Activated CD8-positive, alpha-beta memory T cell treated with anti-CD3 and anti-CD28 coated beads for 36 hours (primary cell): ENCODE measurements around the gene ARSJ. TPM values are rescaled to one million over a fixed set of nuclear protein-coding genes. Genes with fewer than 3 reads are reported as not detected.

Source experiments
- CTCF ChIA-PET: fragments of 350-600 bp; sonication (Branson Sonifier 250); formaldehyde crosslinking; loops from one replicate; lab custom pipeline; 2021; ENCODE audit warnings: antibody characterized with exemption; lab: Charles Lee
- POLR2A ChIA-PET: fragments of 350-600 bp; sonication (Branson Sonifier 250); formaldehyde crosslinking; loops from one replicate; lab custom pipeline; 2021; ENCODE audit warnings: antibody characterized with exemption; lab: Charles Lee
- total RNA-seq, 2 experiments: library from RNA; stranded (reverse); gene quantifications; one replicate each; pipeline ENCODE4 v1.2.3, GENCODE V29; 2021

ARSJ gene
- total RNA-seq, 2 experiments from 2014 or later, result not detected

DNA sequence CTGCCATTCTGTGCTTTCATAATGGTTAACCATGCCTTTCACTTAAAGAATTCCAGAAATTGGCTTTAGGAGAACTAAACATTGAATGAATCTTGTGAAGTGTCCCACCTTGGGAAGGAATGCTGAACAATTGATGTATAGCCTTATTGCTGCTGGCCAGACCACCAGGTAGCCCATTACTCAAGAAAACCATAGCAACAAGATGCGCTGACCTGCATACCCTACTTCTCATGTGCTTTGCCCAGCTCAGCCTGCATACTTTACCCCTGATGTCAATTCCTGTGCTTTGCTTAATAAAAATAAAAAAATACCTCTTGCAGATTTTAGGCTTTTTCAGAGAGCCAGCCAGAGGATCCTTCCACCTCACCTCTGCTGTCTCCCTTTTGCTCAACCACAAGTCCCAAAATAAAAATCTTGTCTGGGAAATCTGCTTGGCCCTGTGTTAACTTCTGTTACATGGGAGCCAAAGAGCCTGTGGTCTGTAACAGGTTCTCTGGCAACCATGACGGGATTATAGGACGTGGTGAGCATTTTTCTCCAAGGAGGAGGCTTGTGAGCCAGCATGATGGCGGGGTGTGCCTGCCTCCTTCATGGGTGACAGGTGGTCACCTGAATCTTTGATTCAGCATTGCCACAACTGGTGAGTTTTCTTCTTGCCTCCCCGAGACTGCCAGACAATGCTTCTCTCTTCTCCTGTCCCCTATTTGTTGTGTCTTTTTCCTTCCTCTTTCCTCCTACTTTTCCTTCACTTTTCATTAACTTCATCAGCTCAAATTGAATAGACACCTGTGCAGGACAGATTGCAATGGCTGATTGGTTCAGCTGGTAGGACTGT, 106.8 kb downstream of the ARSJ start:
- POLR2A ChIA-PET, result no interaction called here
- CTCF ChIA-PET, result no interaction called here

DNA sequence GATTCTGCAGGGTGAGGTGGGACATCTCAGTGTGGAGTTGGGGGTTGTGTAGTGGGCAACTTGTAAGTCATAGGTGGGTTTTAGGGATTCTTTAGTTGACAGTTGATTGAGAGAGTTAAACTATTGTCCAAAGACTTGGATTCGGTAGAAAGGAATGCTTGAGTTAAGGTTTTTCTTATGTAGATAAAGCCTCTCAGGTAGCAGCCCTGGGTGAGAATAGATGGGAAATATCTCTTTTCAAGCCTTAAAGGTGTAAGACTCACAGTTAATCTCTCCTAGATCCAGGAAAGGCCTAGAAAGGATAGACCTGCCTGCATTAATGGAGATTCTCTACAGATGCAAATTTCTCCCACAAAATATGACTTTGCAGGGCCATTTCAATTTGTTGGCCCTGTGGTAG, 108.4 kb downstream of the ARSJ start:
- CTCF ChIA-PET, result no interaction called here
- POLR2A ChIA-PET, result no interaction called here

DNA sequence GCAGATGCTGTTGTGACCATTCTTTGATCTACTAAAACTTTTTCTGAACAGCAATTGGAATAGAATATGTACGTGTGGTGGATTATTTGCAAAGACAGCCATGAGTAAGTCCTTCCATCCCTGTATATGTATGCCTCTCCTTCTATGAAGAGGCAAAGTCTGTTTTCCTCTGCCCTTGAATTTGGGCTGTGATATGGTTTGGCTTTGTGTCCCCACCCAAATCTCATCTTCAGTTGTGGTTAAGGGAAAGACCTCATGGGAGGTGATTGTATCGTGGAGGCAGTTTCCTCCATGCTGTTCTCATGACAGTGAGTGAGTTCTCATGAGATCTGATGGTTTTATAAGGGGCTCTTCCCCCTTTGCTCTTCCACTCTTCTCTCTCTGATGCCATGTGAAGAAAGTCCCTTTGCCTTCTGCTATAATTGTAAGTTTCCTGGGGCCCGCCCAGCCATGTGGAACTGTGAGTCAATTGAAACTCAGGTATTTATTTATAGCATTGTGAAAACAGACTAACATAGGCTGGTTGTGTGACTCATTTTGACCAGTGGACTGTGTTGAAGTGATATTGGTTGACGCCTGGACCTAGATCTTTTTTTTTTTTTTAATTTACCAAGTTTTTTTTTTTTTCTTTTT, 109.6 kb downstream of the ARSJ start:
- POLR2A ChIA-PET, result no interaction called here
- CTCF ChIA-PET, result no interaction called here

DNA sequence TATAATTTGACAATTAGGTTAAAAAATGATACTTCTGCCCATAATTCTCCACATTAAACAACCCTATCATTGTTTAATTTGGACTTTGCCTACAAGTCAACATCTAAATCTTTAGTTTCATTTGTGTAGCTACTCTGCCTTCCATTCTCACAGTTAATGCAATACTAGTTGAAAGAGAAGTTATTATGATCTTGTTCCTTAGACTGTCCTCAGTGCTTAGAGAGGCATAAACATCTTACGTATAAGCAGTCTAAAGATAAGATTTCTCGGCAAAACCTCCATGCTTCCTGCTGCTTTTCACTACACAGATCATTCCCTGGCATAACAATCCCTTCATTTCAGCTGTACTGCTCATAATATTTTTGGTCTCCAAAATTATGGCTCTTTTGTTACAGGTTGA, 112.8 kb downstream of the ARSJ start:
- ChIA-PET POLR2A (no interaction called here), CTCF (no interaction called here)

DNA sequence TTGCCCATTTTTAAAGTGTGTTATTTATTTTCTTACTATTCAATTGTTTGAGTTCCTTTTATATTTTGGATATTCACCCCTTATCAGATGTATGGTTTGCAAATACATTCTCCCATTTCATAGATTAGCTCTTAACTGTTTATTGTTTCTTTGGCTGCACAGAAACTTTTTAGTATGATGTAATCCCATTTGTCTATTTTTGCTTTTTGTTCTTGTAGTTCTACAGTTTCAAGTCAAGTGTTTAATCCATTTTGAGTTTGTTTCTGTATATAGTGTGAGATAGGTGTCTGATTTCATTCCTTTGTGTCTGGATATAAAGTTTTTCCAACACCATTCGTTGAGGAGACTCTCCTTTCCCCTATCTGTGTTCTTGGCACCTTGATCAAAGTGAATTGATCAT, 120.5 kb downstream of the ARSJ start:
- ChIA-PET POLR2A (no interaction called here), CTCF (no interaction called here)

DNA sequence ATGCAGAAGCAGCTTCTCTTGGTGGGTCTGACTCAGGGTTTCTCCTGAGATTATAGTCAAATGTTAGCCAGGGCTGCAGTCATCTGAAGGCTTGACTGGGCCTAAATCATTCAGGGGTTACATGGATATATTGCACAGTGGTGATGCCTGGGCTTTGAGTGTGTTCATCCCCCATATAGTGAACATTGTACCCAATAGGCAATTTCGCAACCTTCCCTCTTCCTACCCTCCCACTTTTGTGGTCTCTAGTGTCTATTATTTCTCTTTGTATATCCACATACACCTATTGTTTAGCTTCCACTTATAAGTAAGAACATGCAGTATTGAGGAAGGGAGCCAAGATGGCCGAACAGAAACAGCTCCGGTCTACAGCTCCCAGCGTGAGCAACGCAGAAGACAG, 127.6 kb downstream of the ARSJ start:
- ChIA-PET POLR2A (no interaction called here), CTCF (no interaction called here)

Other genes with a start within 250 kb of the ARSJ start
- 10 to 100 TPM; 61.5 to 62.3 TPM for gene CAMK2D, start 217.9 kb downstream of the ARSJ start, total RNA-seq